Activated CD8-positive, alpha-beta memory T cell treated with anti-CD3 and anti-CD28 coated beads, Interleukin-2, amount 50 U/mL, for 1 hour (primary cell): ENCODE results near the gene OBSCN.

Experiments
- DNase-seq: peaks from one replicate; pipeline ENCODE4 v3.0.0-alpha.2; 2020; ENCODE audit errors: extremely low read depth

OBSCN gene

DNA sequence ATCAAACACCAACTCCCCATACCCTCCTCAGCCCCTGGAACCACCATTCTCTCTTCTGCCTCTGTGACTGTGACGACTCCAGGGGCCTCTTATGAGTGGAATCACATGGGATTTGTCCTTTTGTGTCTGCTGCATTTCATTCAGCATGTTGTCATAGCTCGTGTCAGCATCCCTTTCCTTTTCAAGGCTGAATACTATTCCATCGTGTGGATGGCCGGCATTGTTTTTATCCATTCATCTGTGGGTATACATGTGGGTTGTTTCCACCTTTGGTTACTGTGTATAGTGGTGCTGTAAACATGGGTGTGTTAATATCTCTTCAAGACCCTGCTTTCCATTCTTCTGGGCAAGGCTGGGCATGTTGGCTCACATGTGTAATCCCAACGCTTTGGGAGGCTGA is 17.1 kb upstream of the OBSCN start:
- DNase-seq, result no peak

DNA sequence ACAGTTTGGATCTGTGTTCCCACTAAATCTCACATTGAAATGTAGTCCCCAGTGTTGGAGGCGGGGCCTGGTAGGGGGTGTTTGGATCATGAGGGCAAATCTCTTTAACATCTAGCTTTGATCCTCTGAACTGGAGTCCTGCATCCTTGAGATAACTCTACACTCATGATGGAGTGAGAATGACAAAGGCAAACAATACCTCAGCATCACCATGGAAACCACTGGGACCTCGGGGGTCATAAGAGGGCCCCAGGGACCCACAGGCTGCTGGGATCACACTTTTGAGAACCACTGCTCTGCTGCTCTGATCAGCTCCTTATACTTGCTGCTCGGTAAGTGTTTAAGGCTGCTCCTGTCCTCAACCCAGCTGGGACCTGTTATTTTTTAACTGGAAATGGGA is 13.4 kb upstream of the OBSCN start:
- DNase-seq, result no peak

DNA sequence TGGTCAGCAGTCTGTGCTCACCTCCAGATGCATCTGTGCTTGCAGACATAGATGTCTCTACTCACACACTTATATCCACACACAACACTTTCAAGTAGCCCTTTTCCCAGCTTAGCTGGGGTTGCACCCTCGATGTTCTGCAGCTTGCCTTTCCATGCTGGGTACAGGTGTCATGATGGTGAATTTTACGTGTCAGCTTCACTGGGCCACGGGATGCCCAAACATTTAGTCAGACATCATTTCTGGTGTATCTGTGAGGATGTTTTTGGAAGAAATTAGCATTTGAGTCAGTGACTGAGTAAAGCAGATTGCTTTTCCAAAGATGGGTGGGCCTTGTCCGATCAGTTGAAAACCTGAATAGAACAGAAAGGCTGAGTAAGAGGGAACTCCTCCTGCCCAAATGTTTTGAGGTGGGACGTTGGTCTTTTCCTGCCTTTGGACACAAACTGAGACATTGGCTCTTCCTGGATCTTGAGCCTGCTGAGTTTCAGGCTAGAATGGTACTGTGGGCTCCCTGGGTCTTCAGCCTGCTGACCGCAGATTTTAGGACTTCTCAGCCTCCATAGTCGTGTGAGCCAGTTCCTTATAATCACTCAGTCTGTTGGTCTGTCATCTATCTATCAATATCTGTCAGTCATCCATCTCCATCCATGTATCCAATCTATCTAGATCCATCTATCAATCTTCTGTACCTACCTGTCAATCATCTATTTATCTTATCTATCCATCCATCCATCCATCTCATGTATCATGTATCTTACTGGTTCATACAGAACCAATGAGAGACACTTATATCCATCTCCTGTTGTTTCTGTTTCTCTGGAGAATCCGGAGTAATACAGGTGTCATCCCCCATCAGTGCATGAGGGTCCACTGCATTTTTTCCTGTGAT is 12.7 kb upstream of the OBSCN start:
- no peak for DNase-seq

DNA sequence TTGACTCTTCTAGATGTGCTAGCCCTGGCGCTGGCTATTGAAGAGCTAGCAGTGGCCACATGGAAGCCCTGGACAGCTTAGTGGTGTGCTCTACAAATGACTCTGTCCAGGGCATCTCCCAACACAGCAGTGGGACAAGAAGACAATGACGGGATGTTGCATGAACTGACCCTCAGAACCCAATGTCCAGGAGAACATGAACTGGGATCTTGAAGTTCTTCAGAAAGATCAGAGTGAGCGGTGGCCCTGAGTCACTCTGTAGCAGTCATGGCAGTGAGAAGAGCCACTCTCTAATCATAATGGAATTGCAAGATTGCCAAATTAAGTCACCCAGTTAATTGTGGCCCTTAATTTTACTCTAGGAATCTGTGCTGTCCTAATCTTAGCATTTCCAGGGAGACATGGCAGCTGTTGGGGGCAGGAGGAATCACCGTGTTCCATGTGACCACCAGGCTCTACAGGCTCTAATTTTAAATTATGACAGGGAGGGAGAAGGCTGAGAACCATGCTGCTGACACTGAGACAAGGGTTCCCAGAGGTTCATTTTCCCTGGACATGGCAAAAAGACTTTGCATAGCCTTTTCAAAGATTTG is 10.2 kb upstream of the OBSCN start:
- no peak for DNase-seq

GRCh38 chr1:228198977-228199590 is 8.8 kb upstream of the OBSCN start:
- no peak for DNase-seq

DNA sequence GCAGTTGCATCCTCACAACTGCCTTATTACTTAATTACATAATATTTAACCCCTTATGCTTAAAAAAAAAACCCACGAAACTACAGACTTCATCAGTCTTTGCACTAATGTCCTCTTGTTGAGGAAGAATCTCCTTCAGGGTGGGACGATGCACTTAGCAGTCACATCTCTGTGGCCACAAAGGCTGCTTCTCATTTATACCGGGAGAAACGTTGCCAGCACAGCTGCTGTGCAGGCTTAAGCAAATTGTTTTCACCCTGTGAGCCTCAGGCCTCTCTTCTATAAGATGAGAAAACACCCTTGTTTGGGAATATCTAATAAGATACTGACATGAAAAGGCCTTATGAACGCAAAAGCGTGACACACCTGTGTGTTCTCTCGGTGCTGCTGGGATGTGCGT is 2.9 kb upstream of the OBSCN start:
- no peak for DNase-seq

GRCh38 chr1:228205526-228206436 is 2.1 kb upstream of the OBSCN start:
- no peak for DNase-seq

- DNase-seq, result no peak
Observed at GRCh38 chr1:228206582-228207351, 1.1 kb upstream of the OBSCN start.

- no peak for DNase-seq
Observed at GRCh38 chr1:228207381-228207810, 448 bp upstream of the OBSCN start.

- DNase-seq, result no peak
Observed at GRCh38 chr1:228208831-228209551, 1.1 kb downstream of the OBSCN start.

- no peak for DNase-seq
Observed at GRCh38 chr1:228209657-228210056, 1.8 kb downstream of the OBSCN start.

- DNase-seq, result no peak
Observed at GRCh38 chr1:228210076-228210651, 2.3 kb downstream of the OBSCN start.

GRCh38 chr1:228210712-228211530 is 3.1 kb downstream of the OBSCN start:
- DNase-seq, result no peak

DNA sequence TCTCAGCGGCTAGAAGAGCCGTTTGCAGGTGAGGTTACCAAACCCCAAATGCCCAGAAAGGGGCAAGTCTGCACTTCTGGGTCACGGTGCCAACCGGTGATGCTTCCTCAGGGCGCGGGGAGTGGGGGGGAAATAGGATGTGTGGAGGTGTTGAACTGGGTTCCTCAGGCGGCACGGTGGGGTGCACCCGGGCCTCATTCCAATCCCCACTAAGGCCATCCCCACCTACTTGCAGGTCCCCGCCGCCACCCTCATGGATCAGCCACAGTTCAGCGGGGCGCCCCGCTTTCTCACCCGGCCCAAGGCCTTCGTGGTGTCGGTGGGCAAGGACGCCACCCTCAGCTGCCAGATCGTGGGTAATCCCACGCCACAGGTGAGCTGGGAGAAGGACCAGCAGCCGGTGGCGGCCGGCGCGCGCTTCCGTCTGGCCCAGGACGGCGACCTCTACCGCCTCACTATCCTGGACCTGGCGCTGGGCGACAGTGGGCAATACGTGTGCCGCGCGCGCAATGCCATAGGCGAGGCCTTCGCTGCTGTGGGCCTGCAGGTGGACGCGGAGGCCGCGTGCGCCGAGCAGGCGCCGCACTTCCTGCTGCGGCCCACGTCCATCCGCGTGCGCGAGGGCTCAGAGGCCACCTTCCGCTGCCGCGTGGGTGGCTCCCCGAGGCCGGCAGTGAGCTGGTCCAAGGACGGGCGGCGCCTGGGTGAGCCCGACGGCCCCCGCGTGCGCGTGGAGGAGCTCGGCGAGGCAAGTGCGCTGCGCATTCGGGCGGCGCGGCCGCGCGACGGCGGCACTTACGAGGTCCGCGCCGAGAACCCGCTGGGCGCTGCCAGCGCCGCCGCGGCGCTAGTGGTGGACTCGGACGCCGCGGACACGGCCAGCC is 3.9 kb downstream of the OBSCN start:
- DNase-seq, result no peak

DNA sequence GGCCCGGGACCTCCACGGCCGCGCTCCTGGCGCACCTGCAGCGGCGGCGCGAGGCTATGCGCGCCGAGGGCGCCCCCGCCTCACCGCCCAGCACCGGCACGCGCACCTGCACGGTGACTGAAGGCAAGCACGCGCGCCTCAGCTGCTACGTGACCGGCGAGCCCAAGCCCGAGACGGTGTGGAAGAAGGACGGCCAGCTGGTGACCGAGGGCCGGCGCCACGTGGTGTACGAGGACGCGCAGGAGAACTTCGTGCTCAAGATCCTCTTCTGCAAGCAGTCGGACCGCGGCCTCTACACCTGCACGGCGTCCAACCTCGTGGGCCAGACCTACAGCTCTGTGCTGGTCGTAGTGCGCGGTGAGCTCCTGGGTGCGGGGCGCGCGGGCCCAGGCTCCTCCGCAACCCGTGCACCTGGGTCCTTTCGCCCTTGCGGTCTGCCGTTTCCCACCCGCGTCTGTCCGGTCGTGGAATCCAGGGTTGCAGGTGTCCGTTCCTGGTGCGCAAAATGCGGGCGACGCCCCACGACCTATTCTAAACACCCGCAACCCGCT is 4.6 kb downstream of the OBSCN start:
- no peak for DNase-seq

GRCh38 chr1:228212966-228213844 is 5.4 kb downstream of the OBSCN start:
- peak; percentile 79 for DNase-seq
